ENCODE data around the gene NT5DC3.

GRCh38 chr12:103839609-103840461 is 1.2 kb downstream of the NT5DC3 start:
- TF ChIP-seq, protein P1, sequence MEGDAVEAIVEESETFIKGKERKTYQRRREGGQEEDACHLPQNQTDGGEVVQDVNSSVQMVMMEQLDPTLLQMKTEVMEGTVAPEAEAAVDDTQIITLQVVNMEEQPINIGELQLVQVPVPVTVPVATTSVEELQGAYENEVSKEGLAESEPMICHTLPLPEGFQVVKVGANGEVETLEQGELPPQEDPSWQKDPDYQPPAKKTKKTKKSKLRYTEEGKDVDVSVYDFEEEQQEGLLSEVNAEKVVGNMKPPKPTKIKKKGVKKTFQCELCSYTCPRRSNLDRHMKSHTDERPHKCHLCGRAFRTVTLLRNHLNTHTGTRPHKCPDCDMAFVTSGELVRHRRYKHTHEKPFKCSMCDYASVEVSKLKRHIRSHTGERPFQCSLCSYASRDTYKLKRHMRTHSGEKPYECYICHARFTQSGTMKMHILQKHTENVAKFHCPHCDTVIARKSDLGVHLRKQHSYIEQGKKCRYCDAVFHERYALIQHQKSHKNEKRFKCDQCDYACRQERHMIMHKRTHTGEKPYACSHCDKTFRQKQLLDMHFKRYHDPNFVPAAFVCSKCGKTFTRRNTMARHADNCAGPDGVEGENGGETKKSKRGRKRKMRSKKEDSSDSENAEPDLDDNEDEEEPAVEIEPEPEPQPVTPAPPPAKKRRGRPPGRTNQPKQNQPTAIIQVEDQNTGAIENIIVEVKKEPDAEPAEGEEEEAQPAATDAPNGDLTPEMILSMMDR (IDR thresholded peaks at IDR 0.05) = no peak
- TF ChIP-seq POLR2A (IDR thresholded peaks at IDR 0.05) = no peak
